ENCODE measurements around the gene NAP1L4. TPM values are rescaled to one million over a fixed set of nuclear protein-coding genes. Genes with fewer than 3 reads are reported as not detected.

The NAP1L4 gene
- polyA plus RNA-seq, 1 of the 3 experiments (the other 2 are of a cell fraction), result 104 TPM

- peak overlapping the region; percentile 71 to 84 for H3K27ac ChIP-seq (ENCODE audit: low read depth in 2 of 2, low read length in 1 of 2)
- H3K9ac ChIP-seq, result no peak overlapping the region; the same call in 1 of the 2 replicates
- peaks cover 61 to 90% of the 10 kb centered on the region in 2 experiments for H3K36me3 ChIP-seq (replicated peaks in 1 of 2; ENCODE audit: control insufficient read depth in 1 of 2, insufficient read depth in 2 of 2, low read length in 1 of 2)
- H3K4me2 ChIP-seq, result peak overlapping the region; percentile 42
- DNase-seq, result no peak
- H3K9me3 ChIP-seq, result no peaks in the 10 kb centered on the region
- H3K4me1 ChIP-seq (ENCODE audit: control insufficient read depth in 1 of 2, insufficient read depth in 2 of 2, low read depth in 1 of 2, low read length in 1 of 2), result peaks cover 5 to 27% of the 10 kb centered on the region in 2 experiments; a peak in 3 of 4 replicates
- WGBS (ENCODE audit: low lambda C conversion rate), result 58% methylated on average over 9 of the region's 9 CpGs
- no peaks in the 10 kb centered on the region for H3K27me3 ChIP-seq (ENCODE audit: insufficient read depth)
- no peaks in the 10 kb centered on the region for H4K20me1 ChIP-seq (ENCODE audit: insufficient read depth)
- POLR2A ChIA-PET, result no interaction called here
- H3K9me2 ChIP-seq, result no peaks in the 10 kb centered on the region
- peaks cover 22% of the 10 kb centered on the region for H3F3A ChIP-seq (replicated peaks; ENCODE audit: insufficient read depth)
- no peak for TF ChIP-seq FOXJ3 (CRISPR knock-in tag; IDR thresholded peaks at IDR 0.05)
- TF ChIP-seq PBX3 (IDR thresholded peaks at IDR 0.05), result peak; percentile 18; the same call in 1 of the 2 replicates
- TF ChIP-seq ELF1 (IDR thresholded peaks at IDR 0.05), result no peak
- peak; percentile 45; the same call in 1 of the 2 replicates for TF ChIP-seq FOSL2 (IDR thresholded peaks at IDR 0.05; ENCODE audit: borderline replicate concordance, low read depth)
- no peak for TF ChIP-seq EZH2phosphoT487 (IDR thresholded peaks at IDR 0.05; ENCODE audit: borderline replicate concordance, low read depth)
- peak; percentile 25 for TF ChIP-seq JUND (IDR thresholded peaks at IDR 0.05)
- TF ChIP-seq REST (IDR thresholded peaks at IDR 0.05; ENCODE audit: low read depth, low read length), result peak; percentile 23; the same call in 1 of the 2 replicates
- TF ChIP-seq TCF12 (IDR thresholded peaks at IDR 0.05), result 0 out of 2 replicates have a peak, but pooled peaks have one; percentile 3
- no peak for TF ChIP-seq SMC3 (IDR thresholded peaks at IDR 0.05; ENCODE audit: low read depth, low read length)
- TF ChIP-seq, protein P1, sequence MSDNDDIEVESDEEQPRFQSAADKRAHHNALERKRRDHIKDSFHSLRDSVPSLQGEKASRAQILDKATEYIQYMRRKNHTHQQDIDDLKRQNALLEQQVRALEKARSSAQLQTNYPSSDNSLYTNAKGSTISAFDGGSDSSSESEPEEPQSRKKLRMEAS (IDR thresholded peaks at IDR 0.05; ENCODE audit: low read depth), result peak; percentile 90
- TF ChIP-seq POLR2AphosphoS5 (IDR thresholded peaks at IDR 0.05; ENCODE audit: low read depth, low read length), result no peak
- no peak overlapping the region for H3K4me3 ChIP-seq (ENCODE audit: low read depth in 2 of 2, low read length in 1 of 2)
- H2AFZ ChIP-seq (ENCODE audit: low read depth), result no peak overlapping the region
- peaks cover 32% of the 10 kb centered on the region for H3K79me2 ChIP-seq (ENCODE audit: insufficient read depth)
- CTCF ChIA-PET, result interaction anchor here (0.9 kb wide), 1 partner anchor 140 kb away, joined by 3 read pairs; no protein-coding TSS in a partner anchor
Measured at GRCh38 chr11:2951231-2952110, 40.7 kb downstream of the NAP1L4 start.

All from SK-N-SH (cell line).